Activated naive CD8-positive, alpha-beta T cell treated with anti-CD3 and anti-CD28 coated beads for 36 hours (primary cell): ENCODE results near the gene TNP2. TPM values are rescaled to one million over a fixed set of nuclear protein-coding genes. Genes with fewer than 3 reads are reported as not detected.

Source experiments
- DNase-seq: peaks from one replicate; pipeline ENCODE4 v3.0.0; 2021
- H3K27ac Mint-ChIP-seq: one replicate; pipeline ENCODE4 v1.8.0; 2022; ENCODE audit warnings: mild to moderate bottlenecking, moderate library complexity, mixed read lengths
- H3K27me3 Mint-ChIP-seq: one replicate; pipeline ENCODE4 v1.8.0; 2022; ENCODE audit warnings: mild to moderate bottlenecking, mixed read lengths
- H3K36me3 Mint-ChIP-seq: one replicate; pipeline ENCODE4 v1.8.0; 2021; ENCODE audit warnings: mild to moderate bottlenecking, mixed read lengths
- H3K4me1 Mint-ChIP-seq: one replicate; pipeline ENCODE4 v1.8.0; 2021; ENCODE audit warnings: mixed read lengths
- H3K4me3 Mint-ChIP-seq: one replicate; pipeline ENCODE4 v1.8.0; 2022; ENCODE audit warnings: mild to moderate bottlenecking, moderate library complexity, mixed read lengths
- H3K9me3 Mint-ChIP-seq: one replicate; pipeline ENCODE4 v1.8.0; 2022; ENCODE audit warnings: mixed read lengths
- total RNA-seq, 2 experiments: library from RNA; stranded (reverse); gene quantifications; one replicate each; pipeline ENCODE4 v1.2.3, GENCODE V29; 2021

TNP2 gene
- total RNA-seq, 2 experiments from 2014 or later = not detected

GRCh38 chr16:11257131-11257938, 11.8 kb downstream of the TNP2 start:
- peaks cover 38% of the 10 kb centered on the region for H3K4me1 Mint-ChIP-seq
- H3K27ac Mint-ChIP-seq = peak overlapping the region; percentile 97
- peaks cover 23% of the 10 kb centered on the region for H3K36me3 Mint-ChIP-seq
- H3K4me3 Mint-ChIP-seq = peak overlapping the region; percentile 94
- no peaks in the 10 kb centered on the region for H3K9me3 Mint-ChIP-seq
- DNase-seq = peak; percentile 62
- no peaks in the 10 kb centered on the region for H3K27me3 Mint-ChIP-seq

- Mint-ChIP-seq H3K36me3 (peaks cover 29% of the 10 kb centered on the region), H3K27me3 (no peaks in the 10 kb centered on the region), H3K27ac (peak overlapping the region; percentile 97), H3K4me3 (peak overlapping the region; percentile 94), H3K4me1 (peaks cover 44% of the 10 kb centered on the region), H3K9me3 (no peaks in the 10 kb centered on the region)
- DNase-seq = no peak
Measured at GRCh38 chr16:11256661-11257130, 12.4 kb downstream of the TNP2 start.

- Mint-ChIP-seq H3K9me3 (no peaks in the 10 kb centered on the region), H3K36me3 (peaks cover 33% of the 10 kb centered on the region), H3K4me3 (peak within 1 kb of the TSS; percentile 96), H3K27ac (peak within 1 kb of the TSS; percentile 97), H3K4me1 (peaks cover 48% of the 10 kb centered on the region), H3K27me3 (no peaks in the 10 kb centered on the region)
- peak; percentile 93 for DNase-seq
Measured at GRCh38 chr16:11255737-11256660, 13.1 kb downstream of the TNP2 start, which contains the start of gene SOCS1. TSS of gene SOCS1 (minus strand) at chr16:11256204. CDS start at chr16:11255478, 726 bp downstream.

DNA sequence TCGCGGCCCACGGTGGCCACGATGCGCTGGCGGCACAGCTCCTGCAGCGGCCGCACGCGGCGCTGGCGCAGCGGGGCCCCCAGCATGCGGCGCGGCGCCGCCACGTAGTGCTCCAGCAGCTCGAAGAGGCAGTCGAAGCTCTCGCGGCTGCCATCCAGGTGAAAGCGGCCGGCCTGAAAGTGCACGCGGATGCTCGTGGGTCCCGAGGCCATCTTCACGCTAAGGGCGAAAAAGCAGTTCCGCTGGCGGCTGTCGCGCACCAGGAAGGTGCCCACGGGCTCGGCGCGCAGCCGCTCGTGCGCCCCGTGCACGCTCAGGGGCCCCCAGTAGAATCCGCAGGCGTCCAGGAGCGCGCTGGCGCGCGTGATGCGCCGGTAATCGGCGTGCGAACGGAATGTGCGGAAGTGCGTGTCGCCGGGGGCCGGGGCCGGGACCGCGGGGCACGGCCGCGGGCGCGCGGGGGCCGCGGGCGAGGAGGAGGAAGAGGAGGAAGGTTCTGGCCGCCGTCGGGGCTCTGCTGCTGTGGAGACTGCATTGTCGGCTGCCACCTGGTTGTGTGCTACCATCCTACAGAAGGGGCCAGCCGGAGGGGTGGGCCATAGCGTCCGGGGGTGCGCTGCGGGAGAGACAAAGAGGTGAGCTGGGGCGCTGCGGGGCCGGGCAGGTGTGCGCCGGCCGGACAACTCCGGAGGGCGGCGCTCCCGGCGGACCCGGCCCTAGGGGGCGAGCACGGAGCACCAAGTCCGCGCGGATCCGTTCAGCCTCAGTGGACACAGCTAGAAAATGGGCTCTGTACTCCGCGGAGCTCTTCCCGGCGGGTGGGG, 14.0 kb downstream of the TNP2 start:
- Mint-ChIP-seq H3K4me3 (peak overlapping the region; percentile 96), H3K27me3 (no peaks in the 10 kb centered on the region), H3K4me1 (peaks cover 56% of the 10 kb centered on the region), H3K36me3 (peaks cover 42% of the 10 kb centered on the region), H3K27ac (peak overlapping the region; percentile 96), H3K9me3 (no peaks in the 10 kb centered on the region)
- DNase-seq = peak; percentile 73

DNA sequence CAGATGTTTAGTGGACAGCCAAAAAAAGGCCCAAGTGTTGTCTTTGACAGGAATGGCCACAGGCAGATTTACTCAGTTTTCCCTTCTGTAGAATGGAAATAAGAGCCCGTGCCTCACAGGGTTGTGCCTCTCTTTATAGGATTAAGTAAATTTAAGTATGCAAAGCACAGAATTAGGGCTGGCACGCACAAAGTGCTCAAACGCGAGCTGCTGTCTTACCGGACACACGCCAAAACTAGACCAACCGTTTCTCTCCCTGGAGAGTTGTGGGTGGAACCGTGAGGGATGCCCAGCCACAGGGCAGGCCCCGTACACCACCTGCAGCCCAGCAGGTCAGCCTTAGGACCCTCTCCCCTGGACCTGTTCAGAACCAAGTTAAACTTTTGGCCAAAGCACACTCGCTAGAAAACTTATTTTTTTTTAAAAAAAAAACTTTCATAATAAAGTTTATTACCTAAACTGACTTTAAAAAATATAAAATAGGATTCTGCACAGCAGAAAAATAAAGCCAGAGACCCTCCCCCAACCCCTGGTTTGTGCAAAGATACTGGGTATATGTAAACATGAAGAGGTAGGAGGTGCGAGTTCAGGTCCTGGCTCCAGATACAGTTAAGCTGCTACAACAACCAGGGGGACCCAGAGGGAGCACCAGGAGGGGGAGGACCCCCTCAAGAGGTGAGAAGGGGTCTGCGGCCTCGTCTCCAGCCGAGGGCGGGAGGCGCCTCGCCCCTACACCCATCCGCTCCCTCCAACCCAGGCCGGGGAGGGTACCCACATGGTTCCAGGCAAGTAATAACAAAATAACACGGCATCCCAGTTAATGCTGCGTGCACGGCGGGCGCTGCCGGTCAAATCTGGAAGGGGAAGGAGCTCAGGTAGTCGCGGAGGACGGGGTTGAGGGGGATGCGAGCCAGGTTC, 14.9 kb downstream of the TNP2 start:
- peaks cover 53% of the 10 kb centered on the region for H3K4me1 Mint-ChIP-seq
- H3K36me3 Mint-ChIP-seq = peaks cover 42% of the 10 kb centered on the region
- no peaks in the 10 kb centered on the region for H3K27me3 Mint-ChIP-seq
- no peaks in the 10 kb centered on the region for H3K9me3 Mint-ChIP-seq
- DNase-seq = no peak
- peak overlapping the region; percentile 96 for H3K27ac Mint-ChIP-seq
- H3K4me3 Mint-ChIP-seq = peak overlapping the region; percentile 96

DNA sequence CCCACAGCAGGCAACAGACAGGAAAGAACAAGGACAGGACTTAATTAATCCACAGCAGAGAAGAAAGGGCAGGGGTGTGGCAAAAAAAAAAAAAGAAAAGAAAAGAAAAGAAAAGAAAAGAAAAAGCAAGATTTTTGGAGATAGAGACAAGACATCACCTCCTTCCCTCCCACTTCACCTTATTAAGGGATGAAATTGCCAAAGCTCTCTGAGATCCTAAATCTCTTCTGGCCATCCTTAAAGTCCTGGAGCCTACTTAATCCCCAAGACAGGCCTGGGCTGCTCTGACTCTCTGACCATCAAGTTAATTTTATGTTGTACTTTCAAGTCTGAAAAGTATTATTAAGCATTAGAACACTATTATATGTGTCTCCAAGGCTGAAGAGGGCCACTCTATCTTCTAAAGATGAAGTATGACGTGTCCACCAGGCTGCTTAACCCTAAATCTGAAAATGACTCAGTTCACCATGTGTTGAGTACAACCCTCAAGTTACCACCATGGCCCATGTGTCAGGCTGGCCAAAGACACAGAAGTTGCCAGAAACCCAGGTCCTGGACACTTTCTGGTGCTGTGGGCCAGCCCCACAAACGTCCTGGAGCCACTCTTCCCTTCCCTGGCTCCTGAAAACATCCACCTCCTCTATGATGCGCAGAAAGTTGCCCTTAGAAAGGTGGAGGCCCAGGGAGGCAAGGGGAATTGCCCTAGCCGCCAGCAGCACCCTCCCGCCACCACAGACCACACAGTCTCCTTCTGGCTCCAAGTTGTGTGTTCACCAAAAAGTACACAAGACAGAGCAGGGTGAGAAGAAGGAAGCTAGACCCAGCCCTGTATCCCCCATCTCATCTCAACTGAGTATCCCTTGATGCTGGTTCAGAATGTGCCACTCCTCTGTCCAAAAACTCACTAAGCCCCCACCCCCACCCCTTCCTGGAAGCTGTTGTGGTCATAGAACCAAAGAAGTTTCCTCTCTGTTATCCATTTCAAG, 15.8 kb downstream of the TNP2 start:
- peak; percentile 72 for DNase-seq
- no peaks in the 10 kb centered on the region for H3K27me3 Mint-ChIP-seq
- peaks cover 44% of the 10 kb centered on the region for H3K4me1 Mint-ChIP-seq
- no peaks in the 10 kb centered on the region for H3K9me3 Mint-ChIP-seq
- H3K4me3 Mint-ChIP-seq = peak overlapping the region; percentile 96
- peaks cover 45% of the 10 kb centered on the region for H3K36me3 Mint-ChIP-seq
- peak overlapping the region; percentile 96 for H3K27ac Mint-ChIP-seq

DNA sequence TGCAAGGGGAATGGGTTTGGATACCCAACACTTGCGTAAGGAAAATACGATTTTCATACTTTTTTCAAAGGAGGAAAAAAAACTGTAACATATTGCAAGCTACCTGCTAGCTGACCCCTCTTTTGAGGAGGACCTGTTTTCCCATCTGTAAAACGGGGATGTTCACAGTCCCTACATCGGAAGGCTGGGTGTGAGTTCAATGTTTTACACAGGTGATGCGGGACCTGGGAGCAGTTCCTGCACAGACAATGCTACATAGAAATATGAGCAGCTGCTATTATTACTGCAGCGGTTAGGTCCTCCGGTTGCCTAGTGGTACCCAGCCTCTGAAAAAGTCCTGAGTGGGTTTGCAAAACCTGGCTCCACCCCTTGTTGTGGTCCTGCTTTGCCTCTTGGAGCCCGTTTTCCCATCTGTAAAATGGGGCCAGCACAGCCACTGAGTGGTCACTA, 16.6 kb downstream of the TNP2 start:
- no peak for DNase-seq
- Mint-ChIP-seq H3K36me3 (peaks cover 47% of the 10 kb centered on the region), H3K27ac (peak overlapping the region; percentile 96), H3K27me3 (no peaks in the 10 kb centered on the region), H3K4me3 (peak overlapping the region; percentile 96), H3K4me1 (peaks cover 41% of the 10 kb centered on the region), H3K9me3 (no peaks in the 10 kb centered on the region)

- peaks cover 48% of the 10 kb centered on the region for H3K36me3 Mint-ChIP-seq
Measured at GRCh38 chr16:11251525-11252481, 17.3 kb downstream of the TNP2 start.

GRCh38 chr16:11250786-11251524, 18.2 kb downstream of the TNP2 start:
- peak overlapping the region; percentile 29 for H3K4me3 Mint-ChIP-seq
- H3K36me3 Mint-ChIP-seq = peaks cover 48% of the 10 kb centered on the region
- H3K27me3 Mint-ChIP-seq = no peaks in the 10 kb centered on the region
- no peaks in the 10 kb centered on the region for H3K9me3 Mint-ChIP-seq
- peaks cover 40% of the 10 kb centered on the region for H3K4me1 Mint-ChIP-seq
- DNase-seq = no peak
- H3K27ac Mint-ChIP-seq = peak overlapping the region; percentile 96

More at GRCh38 chr16:11251525-11252481, 17.3 kb downstream of the TNP2 start:
- DNase-seq = peak; percentile 80
- Mint-ChIP-seq H3K27me3 (no peaks in the 10 kb centered on the region), H3K4me3 (peak overlapping the region; percentile 96), H3K9me3 (no peaks in the 10 kb centered on the region), H3K4me1 (peaks cover 38% of the 10 kb centered on the region), H3K27ac (peak overlapping the region; percentile 96)

GRCh38 chr16:11250091-11250785, 18.9 kb downstream of the TNP2 start:
- H3K4me3 Mint-ChIP-seq = peak overlapping the region; percentile 29
- no peak for DNase-seq
- H3K4me1 Mint-ChIP-seq = peaks cover 45% of the 10 kb centered on the region
- H3K9me3 Mint-ChIP-seq = no peaks in the 10 kb centered on the region
- peaks cover 46% of the 10 kb centered on the region for H3K36me3 Mint-ChIP-seq
- H3K27me3 Mint-ChIP-seq = no peaks in the 10 kb centered on the region
- H3K27ac Mint-ChIP-seq = peak overlapping the region; percentile 70
